Measurements from ENCODE around the gene HHIP. TPM values are rescaled to one million over a fixed set of nuclear protein-coding genes. Genes with fewer than 3 reads are reported as not detected.

The HHIP gene
- total and polyA plus RNA-seq, 9 of the 15 experiments (the other 6 are each of a cell fraction or from before 2014, with no cell fraction given): 0.09 TPM; not detected in 8

DNA sequence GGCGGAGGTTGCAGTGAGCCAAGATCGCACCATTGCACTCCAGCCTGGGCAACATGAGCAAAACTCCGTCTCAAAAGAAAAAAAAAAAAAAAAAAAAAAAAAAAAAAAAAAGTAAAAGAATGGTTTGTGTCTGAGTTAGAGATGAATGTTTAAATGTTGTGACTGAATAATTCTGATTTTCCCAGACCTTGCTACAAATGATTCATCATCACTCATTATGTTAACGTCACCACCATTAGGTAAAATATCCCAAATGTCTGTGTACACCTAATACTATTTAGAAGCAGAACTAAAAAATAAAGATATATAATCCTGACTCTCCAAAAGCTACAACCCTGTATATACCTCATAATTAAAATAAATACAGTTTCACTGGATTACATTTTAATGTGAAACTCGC, 70.8 kb downstream of the HHIP start (continued):
- TF ChIP-seq, protein P1, sequence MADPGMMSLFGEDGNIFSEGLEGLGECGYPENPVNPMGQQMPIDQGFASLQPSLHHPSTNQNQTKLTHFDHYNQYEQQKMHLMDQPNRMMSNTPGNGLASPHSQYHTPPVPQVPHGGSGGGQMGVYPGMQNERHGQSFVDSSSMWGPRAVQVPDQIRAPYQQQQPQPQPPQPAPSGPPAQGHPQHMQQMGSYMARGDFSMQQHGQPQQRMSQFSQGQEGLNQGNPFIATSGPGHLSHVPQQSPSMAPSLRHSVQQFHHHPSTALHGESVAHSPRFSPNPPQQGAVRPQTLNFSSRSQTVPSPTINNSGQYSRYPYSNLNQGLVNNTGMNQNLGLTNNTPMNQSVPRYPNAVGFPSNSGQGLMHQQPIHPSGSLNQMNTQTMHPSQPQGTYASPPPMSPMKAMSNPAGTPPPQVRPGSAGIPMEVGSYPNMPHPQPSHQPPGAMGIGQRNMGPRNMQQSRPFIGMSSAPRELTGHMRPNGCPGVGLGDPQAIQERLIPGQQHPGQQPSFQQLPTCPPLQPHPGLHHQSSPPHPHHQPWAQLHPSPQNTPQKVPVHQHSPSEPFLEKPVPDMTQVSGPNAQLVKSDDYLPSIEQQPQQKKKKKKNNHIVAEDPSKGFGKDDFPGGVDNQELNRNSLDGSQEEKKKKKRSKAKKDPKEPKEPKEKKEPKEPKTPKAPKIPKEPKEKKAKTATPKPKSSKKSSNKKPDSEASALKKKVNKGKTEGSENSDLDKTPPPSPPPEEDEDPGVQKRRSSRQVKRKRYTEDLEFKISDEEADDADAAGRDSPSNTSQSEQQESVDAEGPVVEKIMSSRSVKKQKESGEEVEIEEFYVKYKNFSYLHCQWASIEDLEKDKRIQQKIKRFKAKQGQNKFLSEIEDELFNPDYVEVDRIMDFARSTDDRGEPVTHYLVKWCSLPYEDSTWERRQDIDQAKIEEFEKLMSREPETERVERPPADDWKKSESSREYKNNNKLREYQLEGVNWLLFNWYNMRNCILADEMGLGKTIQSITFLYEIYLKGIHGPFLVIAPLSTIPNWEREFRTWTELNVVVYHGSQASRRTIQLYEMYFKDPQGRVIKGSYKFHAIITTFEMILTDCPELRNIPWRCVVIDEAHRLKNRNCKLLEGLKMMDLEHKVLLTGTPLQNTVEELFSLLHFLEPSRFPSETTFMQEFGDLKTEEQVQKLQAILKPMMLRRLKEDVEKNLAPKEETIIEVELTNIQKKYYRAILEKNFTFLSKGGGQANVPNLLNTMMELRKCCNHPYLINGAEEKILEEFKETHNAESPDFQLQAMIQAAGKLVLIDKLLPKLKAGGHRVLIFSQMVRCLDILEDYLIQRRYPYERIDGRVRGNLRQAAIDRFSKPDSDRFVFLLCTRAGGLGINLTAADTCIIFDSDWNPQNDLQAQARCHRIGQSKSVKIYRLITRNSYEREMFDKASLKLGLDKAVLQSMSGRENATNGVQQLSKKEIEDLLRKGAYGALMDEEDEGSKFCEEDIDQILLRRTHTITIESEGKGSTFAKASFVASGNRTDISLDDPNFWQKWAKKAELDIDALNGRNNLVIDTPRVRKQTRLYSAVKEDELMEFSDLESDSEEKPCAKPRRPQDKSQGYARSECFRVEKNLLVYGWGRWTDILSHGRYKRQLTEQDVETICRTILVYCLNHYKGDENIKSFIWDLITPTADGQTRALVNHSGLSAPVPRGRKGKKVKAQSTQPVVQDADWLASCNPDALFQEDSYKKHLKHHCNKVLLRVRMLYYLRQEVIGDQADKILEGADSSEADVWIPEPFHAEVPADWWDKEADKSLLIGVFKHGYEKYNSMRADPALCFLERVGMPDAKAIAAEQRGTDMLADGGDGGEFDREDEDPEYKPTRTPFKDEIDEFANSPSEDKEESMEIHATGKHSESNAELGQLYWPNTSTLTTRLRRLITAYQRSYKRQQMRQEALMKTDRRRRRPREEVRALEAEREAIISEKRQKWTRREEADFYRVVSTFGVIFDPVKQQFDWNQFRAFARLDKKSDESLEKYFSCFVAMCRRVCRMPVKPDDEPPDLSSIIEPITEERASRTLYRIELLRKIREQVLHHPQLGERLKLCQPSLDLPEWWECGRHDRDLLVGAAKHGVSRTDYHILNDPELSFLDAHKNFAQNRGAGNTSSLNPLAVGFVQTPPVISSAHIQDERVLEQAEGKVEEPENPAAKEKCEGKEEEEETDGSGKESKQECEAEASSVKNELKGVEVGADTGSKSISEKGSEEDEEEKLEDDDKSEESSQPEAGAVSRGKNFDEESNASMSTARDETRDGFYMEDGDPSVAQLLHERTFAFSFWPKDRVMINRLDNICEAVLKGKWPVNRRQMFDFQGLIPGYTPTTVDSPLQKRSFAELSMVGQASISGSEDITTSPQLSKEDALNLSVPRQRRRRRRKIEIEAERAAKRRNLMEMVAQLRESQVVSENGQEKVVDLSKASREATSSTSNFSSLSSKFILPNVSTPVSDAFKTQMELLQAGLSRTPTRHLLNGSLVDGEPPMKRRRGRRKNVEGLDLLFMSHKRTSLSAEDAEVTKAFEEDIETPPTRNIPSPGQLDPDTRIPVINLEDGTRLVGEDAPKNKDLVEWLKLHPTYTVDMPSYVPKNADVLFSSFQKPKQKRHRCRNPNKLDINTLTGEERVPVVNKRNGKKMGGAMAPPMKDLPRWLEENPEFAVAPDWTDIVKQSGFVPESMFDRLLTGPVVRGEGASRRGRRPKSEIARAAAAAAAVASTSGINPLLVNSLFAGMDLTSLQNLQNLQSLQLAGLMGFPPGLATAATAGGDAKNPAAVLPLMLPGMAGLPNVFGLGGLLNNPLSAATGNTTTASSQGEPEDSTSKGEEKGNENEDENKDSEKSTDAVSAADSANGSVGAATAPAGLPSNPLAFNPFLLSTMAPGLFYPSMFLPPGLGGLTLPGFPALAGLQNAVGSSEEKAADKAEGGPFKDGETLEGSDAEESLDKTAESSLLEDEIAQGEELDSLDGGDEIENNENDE (IDR thresholded peaks at IDR 0.05; ENCODE audit: low read depth, low read length): no peak
- TF ChIP-seq, protein P2, sequence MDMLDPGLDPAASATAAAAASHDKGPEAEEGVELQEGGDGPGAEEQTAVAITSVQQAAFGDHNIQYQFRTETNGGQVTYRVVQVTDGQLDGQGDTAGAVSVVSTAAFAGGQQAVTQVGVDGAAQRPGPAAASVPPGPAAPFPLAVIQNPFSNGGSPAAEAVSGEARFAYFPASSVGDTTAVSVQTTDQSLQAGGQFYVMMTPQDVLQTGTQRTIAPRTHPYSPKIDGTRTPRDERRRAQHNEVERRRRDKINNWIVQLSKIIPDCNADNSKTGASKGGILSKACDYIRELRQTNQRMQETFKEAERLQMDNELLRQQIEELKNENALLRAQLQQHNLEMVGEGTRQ (CRISPR knock-in tag; IDR thresholded peaks at IDR 0.05): no peak
- TF ChIP-seq NELFE (IDR thresholded peaks at IDR 0.05; ENCODE audit: insufficient read depth, insufficient read length): no peak
